ENCODE data around the gene FAM111A. TPM values are rescaled to one million over a fixed set of nuclear protein-coding genes. Genes with fewer than 3 reads are reported as not detected.

The FAM111A gene
- polyA plus RNA-seq, 4 donors, result 16.2 to 77.1 (median 18.7) TPM

DNA sequence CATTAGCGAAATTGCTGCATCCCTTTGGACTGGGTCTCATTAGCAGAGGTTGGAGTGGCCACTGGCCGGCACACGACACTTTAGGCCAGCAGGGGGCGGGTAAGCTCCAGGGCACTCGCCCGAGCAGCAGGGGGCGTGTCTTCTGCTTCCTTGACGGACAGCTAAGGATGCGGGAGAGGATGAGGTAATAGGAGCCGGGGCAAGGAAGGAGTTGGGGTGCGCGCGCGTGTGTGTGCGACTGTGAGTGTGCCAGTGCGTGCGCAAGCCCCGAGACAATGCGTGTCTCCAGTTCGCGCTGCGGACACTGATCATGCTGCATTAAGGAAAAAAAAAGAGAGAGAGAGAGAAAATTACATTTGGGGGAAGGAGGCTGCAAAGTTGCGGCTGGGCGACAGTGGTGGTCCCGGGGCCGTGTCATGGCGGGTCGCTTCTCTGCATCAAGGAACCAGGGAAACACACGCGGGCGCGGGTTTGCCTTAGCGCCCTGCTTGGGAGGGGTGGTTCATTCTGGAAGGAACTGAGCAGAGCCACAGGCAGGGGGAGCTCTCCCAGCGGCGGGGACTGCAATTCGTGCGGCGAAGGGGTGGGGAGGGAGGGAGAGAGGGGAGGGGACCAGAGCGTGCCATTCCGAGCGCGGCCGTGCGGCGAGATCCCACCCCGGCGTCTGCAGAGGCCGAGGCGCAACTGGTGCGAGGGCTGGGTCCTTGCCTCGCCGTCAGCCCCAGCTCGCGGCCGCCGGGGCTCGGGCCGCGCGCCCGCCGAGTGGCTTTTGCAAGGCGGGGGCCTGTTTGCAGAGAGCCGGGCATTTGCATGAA lies 29.1 kb downstream of the FAM111A start, which contains the start of gene DTX4:
DTX4 (plus strand) TSS at position 625 of the 815 bp plus-strand sequence. CDS start 464 bp downstream, outside the sequence.
- H3K4me3 ChIP-seq (ENCODE audit: low read depth in 1 of 3, low read length in 3 of 3), result peak within 1 kb of the TSS; percentile 75 to 84 (median 76)
- no peaks in the 10 kb centered on the region for H3K27me3 ChIP-seq (ENCODE audit: control insufficient read depth in 3 of 3, insufficient read depth in 3 of 3, low read length in 3 of 3)
- DNase-seq, result peak; percentile 91 to 96
- peaks cover 0 to 8% (median 0%) of the 10 kb centered on the region in 3 donors for H3K36me3 ChIP-seq (ENCODE audit: control insufficient read depth in 3 of 3, insufficient read depth in 2 of 3, low read depth in 1 of 3, low read length in 3 of 3)
- H3K4me1 ChIP-seq (ENCODE audit: control insufficient read depth in 3 of 3, insufficient read depth in 2 of 3, low read depth in 1 of 3, low read length in 2 of 3), result peaks cover 7 to 28% (median 10%) of the 10 kb centered on the region in 3 donors
- FAIRE-seq, result no peak
- H3K27ac ChIP-seq (ENCODE audit: low read depth in 1 of 3, low read length in 2 of 3), result peak within 1 kb of the TSS; percentile 92 to 97 (median 97)
- 0% methylated on average over 58 to 64 of the region's 64 CpGs for WGBS, 3 donors
- no peaks in the 10 kb centered on the region for H3K9me3 ChIP-seq (ENCODE audit: control insufficient read depth in 2 of 2, insufficient read depth in 1 of 2, low read depth in 1 of 2, low read length in 1 of 2)

DNA sequence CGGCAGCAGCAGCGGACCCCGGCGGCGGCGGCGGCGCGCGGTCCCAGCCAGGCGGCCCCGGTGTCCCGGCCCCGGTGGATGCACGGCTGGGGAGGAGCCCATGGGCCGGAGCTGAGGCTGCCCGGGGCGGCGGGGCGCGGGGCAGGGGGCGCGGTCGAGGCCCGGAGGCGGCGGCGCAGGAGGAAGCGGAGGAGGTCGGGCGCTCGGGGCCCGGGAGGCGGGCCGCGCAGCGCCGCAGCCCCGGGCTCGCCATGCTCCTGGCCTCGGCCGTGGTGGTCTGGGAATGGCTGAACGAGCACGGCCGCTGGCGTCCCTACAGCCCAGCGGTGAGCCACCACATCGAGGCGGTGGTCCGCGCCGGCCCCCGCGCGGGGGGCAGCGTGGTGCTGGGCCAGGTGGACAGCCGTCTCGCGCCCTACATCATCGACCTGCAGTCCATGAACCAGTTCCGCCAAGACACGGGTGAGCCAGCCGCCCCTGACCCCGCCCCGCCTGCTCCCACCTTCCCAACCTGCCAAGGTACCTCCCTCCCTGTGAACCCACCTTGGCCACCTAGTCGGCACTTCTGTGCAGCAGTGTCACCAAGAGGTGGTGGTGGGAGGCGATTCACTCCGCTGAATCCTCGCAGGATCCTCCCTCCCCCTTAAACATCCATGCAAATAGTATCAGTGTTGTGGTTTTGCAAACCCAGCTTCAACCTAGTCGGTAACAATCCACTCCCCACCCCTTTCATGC lies 29.9 kb downstream of the FAM111A start:
- FAIRE-seq (no peak), DNase-seq (peak; percentile 47 to 67)
- Histone ChIP-seq H3K27me3 (ENCODE audit: control insufficient read depth in 3 of 3, insufficient read depth in 3 of 3, low read length in 3 of 3) (no peaks in the 10 kb centered on the region), H3K4me3 (ENCODE audit: low read depth in 1 of 3, low read length in 3 of 3) (peak overlapping the region; percentile 75 to 84 (median 76)), H3K4me1 (ENCODE audit: control insufficient read depth in 3 of 3, insufficient read depth in 2 of 3, low read depth in 1 of 3, low read length in 2 of 3) (peaks cover 7 to 33% (median 10%) of the 10 kb centered on the region in 3 donors), H3K27ac (ENCODE audit: low read depth in 1 of 3, low read length in 2 of 3) (peak overlapping the region; percentile 92 to 97 (median 97)), H3K36me3 (ENCODE audit: control insufficient read depth in 3 of 3, insufficient read depth in 2 of 3, low read depth in 1 of 3, low read length in 3 of 3) (peaks cover 0 to 11% (median 0%) of the 10 kb centered on the region in 3 donors), H3K9me3 (ENCODE audit: control insufficient read depth in 2 of 2, insufficient read depth in 1 of 2, low read depth in 1 of 2, low read length in 1 of 2) (no peaks in the 10 kb centered on the region)
- WGBS, 3 donors, result 0 to 1% (median 0%) methylated on average over 33 to 70 of the region's 70 CpGs

DNA sequence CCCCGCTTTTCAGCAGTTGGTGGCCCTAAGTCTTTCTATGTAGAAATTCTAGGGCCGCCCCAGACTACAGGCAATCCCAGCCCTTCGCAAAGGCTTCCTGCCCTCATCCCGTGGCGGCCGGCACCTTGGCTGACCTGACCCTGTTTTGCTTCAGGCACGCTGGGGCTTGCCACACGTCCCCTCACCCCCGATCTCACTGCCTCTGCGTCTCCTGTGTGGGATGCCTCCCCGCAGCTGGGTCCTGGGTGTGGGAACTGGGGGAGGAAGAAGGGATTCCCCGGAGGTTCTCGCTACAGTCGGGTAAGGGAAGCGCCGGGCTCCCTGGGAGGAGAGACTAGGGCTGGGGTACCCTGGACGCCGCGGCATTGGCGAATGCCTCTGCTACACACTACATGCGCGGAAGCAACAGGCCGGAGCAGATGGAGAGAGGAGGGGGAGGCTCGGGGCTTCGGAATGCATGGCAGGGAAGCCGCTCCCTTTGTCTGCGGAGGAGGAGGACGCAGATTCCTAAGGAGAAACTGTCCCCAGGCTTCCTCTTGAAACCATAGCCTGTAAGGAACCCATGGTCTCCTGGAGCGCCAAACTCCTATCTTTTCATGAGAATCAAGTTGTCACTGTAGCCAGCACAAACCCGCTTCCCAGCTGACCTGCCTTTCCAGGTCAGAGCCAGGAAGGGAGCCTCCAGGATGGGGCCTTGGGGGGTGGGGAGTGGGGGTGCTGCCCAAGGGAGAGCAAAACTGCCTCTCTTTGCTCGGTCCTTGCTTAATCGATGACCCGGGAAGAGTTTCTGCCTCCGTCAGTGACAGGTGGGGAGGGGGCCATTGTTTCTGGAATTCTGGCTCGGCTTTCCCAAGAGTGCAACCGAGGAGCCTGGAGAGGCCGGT lies 30.7 kb downstream of the FAM111A start:
- H3K9me3 ChIP-seq (ENCODE audit: control insufficient read depth in 2 of 2, insufficient read depth in 1 of 2, low read depth in 1 of 2, low read length in 1 of 2), result no peaks in the 10 kb centered on the region
- peaks cover 0 to 14% (median 0%) of the 10 kb centered on the region in 3 donors for H3K36me3 ChIP-seq (ENCODE audit: control insufficient read depth in 3 of 3, insufficient read depth in 2 of 3, low read depth in 1 of 3, low read length in 3 of 3)
- H3K4me3 ChIP-seq (ENCODE audit: low read depth in 1 of 3, low read length in 3 of 3), result peak overlapping the region; percentile 75 to 84 (median 76)
- DNase-seq (peak; percentile 54 to 71), FAIRE-seq (no peak)
- H3K27ac ChIP-seq (ENCODE audit: low read depth in 1 of 3, low read length in 2 of 3), result peak overlapping the region; percentile 92 to 97 (median 97)
- no peaks in the 10 kb centered on the region for H3K27me3 ChIP-seq (ENCODE audit: control insufficient read depth in 3 of 3, insufficient read depth in 3 of 3, low read length in 3 of 3)
- WGBS, 3 donors, result 6 to 9% (median 8%) methylated on average over 37 of the region's 37 CpGs
- peaks cover 7 to 38% (median 10%) of the 10 kb centered on the region in 3 donors for H3K4me1 ChIP-seq (ENCODE audit: control insufficient read depth in 3 of 3, insufficient read depth in 2 of 3, low read depth in 1 of 3, low read length in 2 of 3)

DNA sequence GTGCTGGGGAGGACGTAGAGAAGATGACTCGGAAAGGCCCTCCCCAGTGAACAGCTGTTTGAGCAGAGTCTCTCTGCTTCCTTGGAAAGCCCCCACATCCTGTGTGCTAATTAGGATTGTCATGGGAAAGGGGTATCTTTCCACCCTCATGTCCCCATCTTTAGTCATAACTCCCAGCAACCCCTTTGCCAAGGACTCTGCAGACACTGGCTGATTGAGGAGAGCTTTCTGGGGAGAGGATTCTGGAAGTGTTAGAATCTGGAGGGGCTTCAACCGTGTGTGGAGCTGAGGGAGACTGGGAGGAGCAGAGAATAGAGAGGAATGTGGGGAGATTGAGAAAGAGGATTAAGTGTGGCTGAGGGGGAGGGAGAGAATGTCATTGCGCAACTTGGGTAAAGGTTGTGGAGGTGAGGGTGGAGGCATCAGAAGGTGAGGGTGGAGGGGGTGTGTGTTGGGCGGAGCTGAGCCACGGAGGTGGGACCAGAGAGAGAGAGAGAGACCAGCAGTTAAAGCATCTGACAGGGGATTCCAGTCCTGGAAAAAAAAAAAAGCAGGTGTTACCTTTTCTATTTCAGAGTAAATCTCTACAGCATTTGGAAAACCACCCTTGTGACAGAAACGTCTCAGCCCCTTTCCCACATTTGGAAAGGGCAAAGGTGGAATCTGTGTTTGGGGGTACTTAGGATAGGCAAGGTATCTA lies 31.5 kb downstream of the FAM111A start:
- Histone ChIP-seq H3K27ac (ENCODE audit: low read depth in 1 of 3, low read length in 2 of 3) (peak overlapping the region; percentile 92 to 97 (median 97)), H3K4me1 (ENCODE audit: control insufficient read depth in 3 of 3, insufficient read depth in 2 of 3, low read depth in 1 of 3, low read length in 2 of 3) (peaks cover 7 to 38% (median 10%) of the 10 kb centered on the region in 3 donors), H3K27me3 (ENCODE audit: control insufficient read depth in 3 of 3, insufficient read depth in 3 of 3, low read length in 3 of 3) (no peaks in the 10 kb centered on the region), H3K9me3 (ENCODE audit: control insufficient read depth in 2 of 2, insufficient read depth in 1 of 2, low read depth in 1 of 2, low read length in 1 of 2) (peaks cover 0 to 3% of the 10 kb centered on the region in 2 donors), H3K4me3 (ENCODE audit: low read depth in 1 of 3, low read length in 3 of 3) (peak overlapping the region; percentile 75 to 84 (median 76)), H3K36me3 (ENCODE audit: control insufficient read depth in 3 of 3, insufficient read depth in 2 of 3, low read depth in 1 of 3, low read length in 3 of 3) (peaks cover 0 to 14% (median 0%) of the 10 kb centered on the region in 3 donors)
- DNase-seq, result peak; percentile 95
- no peak for FAIRE-seq
- WGBS, 3 donors, result 4 to 29% (median 21%) methylated on average over 7 of the region's 7 CpGs

DNA sequence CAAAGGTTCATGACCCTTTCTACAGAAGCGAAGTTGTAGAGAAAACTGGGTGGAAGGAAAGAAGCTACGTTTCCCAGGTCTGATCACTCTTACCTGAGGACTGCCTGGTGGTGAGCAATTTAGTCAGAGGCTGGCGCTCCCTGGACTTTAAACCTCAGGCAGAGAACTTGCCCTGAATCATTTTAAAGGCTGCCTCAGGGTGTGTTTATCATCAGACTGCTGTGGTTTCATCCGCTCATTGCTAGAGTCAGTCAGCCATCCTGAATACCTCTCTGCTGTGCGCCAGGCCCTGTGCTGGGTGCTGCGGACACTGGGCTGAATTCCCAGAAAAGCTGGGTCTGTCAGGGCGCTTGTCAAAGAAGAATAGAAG lies 32.0 kb downstream of the FAM111A start:
- Histone ChIP-seq H3K27ac (ENCODE audit: low read depth in 1 of 3, low read length in 2 of 3) (peak overlapping the region; percentile 30 to 97 (median 92)), H3K4me1 (ENCODE audit: control insufficient read depth in 3 of 3, insufficient read depth in 2 of 3, low read depth in 1 of 3, low read length in 2 of 3) (peaks cover 7 to 38% (median 10%) of the 10 kb centered on the region in 3 donors), H3K36me3 (ENCODE audit: control insufficient read depth in 3 of 3, insufficient read depth in 2 of 3, low read depth in 1 of 3, low read length in 3 of 3) (peaks cover 0 to 18% (median 0%) of the 10 kb centered on the region in 3 donors), H3K27me3 (ENCODE audit: control insufficient read depth in 3 of 3, insufficient read depth in 3 of 3, low read length in 3 of 3) (no peaks in the 10 kb centered on the region), H3K4me3 (ENCODE audit: low read depth in 1 of 3, low read length in 3 of 3) (peak overlapping the region in 2 of 3 donors; percentile 19 to 29), H3K9me3 (ENCODE audit: control insufficient read depth in 2 of 2, insufficient read depth in 1 of 2, low read depth in 1 of 2, low read length in 1 of 2) (peaks cover 0 to 8% of the 10 kb centered on the region in 2 donors)
- WGBS, 3 donors, result 14 to 44% (median 31%) methylated on average over 7 of the region's 7 CpGs
- DNase-seq (peak; percentile 87 to 94), FAIRE-seq (no peak)

DNA sequence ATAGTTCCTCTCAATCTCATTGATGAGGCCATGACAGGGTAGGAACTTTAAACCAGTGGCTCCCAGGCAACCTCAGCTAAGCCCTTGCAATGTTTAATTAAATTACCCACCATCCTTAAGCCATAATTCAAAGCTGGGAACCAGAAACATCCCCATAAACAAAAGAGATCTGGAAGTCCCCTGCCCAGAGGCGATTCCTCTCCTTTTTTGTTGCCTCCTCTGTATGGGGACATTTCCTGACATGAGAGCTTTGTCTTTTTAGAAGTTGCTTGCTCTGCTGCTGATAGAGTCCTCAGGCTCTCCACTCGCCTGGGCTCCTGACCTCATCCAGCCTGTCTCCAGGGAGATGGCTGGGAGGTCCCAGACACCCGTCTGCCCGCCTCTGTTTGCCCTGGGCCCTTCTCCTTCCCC lies 32.4 kb downstream of the FAM111A start:
- DNase-seq (peak in 1 of 2 donors; percentile 41), FAIRE-seq (no peak)
- H3K36me3 ChIP-seq (ENCODE audit: control insufficient read depth in 3 of 3, insufficient read depth in 2 of 3, low read depth in 1 of 3, low read length in 3 of 3), result peaks cover 0 to 18% (median 0%) of the 10 kb centered on the region in 3 donors
- peaks cover 7 to 38% (median 10%) of the 10 kb centered on the region in 3 donors for H3K4me1 ChIP-seq (ENCODE audit: control insufficient read depth in 3 of 3, insufficient read depth in 2 of 3, low read depth in 1 of 3, low read length in 2 of 3)
- H3K27ac ChIP-seq (ENCODE audit: low read depth in 1 of 3, low read length in 2 of 3), result peak overlapping the region; percentile 30 to 97 (median 92)
- 28 to 44% (median 38%) methylated on average over 4 of the region's 4 CpGs for WGBS, 3 donors
- H3K27me3 ChIP-seq (ENCODE audit: control insufficient read depth in 3 of 3, insufficient read depth in 3 of 3, low read length in 3 of 3), result no peaks in the 10 kb centered on the region
- peak overlapping the region in 2 of 3 donors; percentile 19 to 29 for H3K4me3 ChIP-seq (ENCODE audit: low read depth in 1 of 3, low read length in 3 of 3)
- H3K9me3 ChIP-seq (ENCODE audit: control insufficient read depth in 2 of 2, insufficient read depth in 1 of 2, low read depth in 1 of 2, low read length in 1 of 2), result peaks cover 0 to 8% of the 10 kb centered on the region in 2 donors

DNA sequence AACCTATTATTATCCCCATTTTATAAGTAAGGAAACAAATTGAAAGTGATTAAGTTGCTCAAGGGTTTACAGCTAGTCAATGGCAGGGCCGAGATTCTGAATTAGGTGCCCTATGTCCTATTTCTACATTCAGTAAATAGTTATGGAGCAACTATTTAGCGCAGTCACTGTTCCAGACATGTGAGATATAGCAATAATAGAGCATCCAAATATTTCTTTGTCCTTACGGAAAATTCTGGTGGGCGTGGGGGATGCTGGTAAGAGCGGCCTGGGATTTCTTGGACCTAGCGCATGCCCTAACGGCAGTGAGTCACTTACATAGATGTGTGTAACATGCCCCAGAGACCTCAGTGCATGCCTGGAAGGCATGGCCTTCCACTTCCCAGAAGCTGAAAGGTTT lies 33.7 kb downstream of the FAM111A start:
- H3K4me1 ChIP-seq (ENCODE audit: control insufficient read depth in 3 of 3, insufficient read depth in 2 of 3, low read depth in 1 of 3, low read length in 2 of 3), result peaks cover 7 to 38% (median 10%) of the 10 kb centered on the region in 3 donors

More for the DNA sequence above, 33.7 kb downstream of the FAM111A start:
- peaks cover 0 to 8% of the 10 kb centered on the region in 2 donors for H3K9me3 ChIP-seq (ENCODE audit: control insufficient read depth in 2 of 2, insufficient read depth in 1 of 2, low read depth in 1 of 2, low read length in 1 of 2)
- H3K4me3 ChIP-seq (ENCODE audit: low read depth in 1 of 3, low read length in 3 of 3), result no peak overlapping the region
- WGBS, 3 donors, result 67 to 73% (median 68%) methylated on average over 7 of the region's 7 CpGs
- no peaks in the 10 kb centered on the region for H3K27me3 ChIP-seq (ENCODE audit: control insufficient read depth in 3 of 3, insufficient read depth in 3 of 3, low read length in 3 of 3)
- no peak for FAIRE-seq
- peaks cover 0 to 18% (median 0%) of the 10 kb centered on the region in 3 donors for H3K36me3 ChIP-seq (ENCODE audit: control insufficient read depth in 3 of 3, insufficient read depth in 2 of 3, low read depth in 1 of 3, low read length in 3 of 3)
- peak overlapping the region in 2 of 3 donors; percentile 30 to 97 for H3K27ac ChIP-seq (ENCODE audit: low read depth in 1 of 3, low read length in 2 of 3)
- peak in 1 of 2 donors; percentile 51 for DNase-seq

Measured in small intestine (tissue), 7 donors.